Progenitor cell of endocrine pancreas (in vitro differentiated cells): ENCODE measurements around the gene SRP68. TPM values are rescaled to one million over a fixed set of nuclear protein-coding genes. Genes with fewer than 3 reads are reported as not detected.

Experiments used
- DNase-seq: peaks from one replicate; pipeline ENCODE4 v3.0.0; 2021; ENCODE audit warnings: low spot score; ENCODE audit not compliant: unreplicated experiment
- H3K27ac Mint-ChIP-seq: 2 replicates; pipeline ENCODE4 v1.8.0; 2021; ENCODE audit warnings: mild to moderate bottlenecking, moderate library complexity, mixed read lengths
- H3K27me3 Mint-ChIP-seq: 2 replicates; pipeline ENCODE4 v1.8.0; 2021; ENCODE audit warnings: mixed read lengths
- H3K36me3 Mint-ChIP-seq: 2 replicates; pipeline ENCODE4 v1.8.0; 2022; ENCODE audit warnings: mixed read lengths; ENCODE audit not compliant: insufficient read depth
- H3K4me1 Mint-ChIP-seq: 2 replicates; pipeline ENCODE4 v1.8.0; 2021; ENCODE audit warnings: low read depth, mixed read lengths
- H3K4me3 Mint-ChIP-seq: 2 replicates; pipeline ENCODE4 v1.8.0; 2021; ENCODE audit warnings: low read depth, mild to moderate bottlenecking, moderate library complexity, mixed read lengths
- H3K9me3 Mint-ChIP-seq: 2 replicates; pipeline ENCODE4 v1.8.0; 2021; ENCODE audit warnings: low read depth, mixed read lengths
- total RNA-seq: library from RNA; stranded (reverse); gene quantifications from 2 replicates; pipeline ENCODE4 v1.2.1, GENCODE V29; 2021
- TF ChIP-seq, protein P1 (sequence below): fragments of 200-600 bp; sonication (generic); IDR thresholded peaks from one replicate; pipeline ENCODE4 v1.5.0; 2021; ENCODE audit warnings: antibody characterized with exemption, mild to moderate bottlenecking; ENCODE audit not compliant: unreplicated experiment

The SRP68 gene
- total RNA-seq, 1 donor from 2014 or later = 74.9 TPM

DNA sequence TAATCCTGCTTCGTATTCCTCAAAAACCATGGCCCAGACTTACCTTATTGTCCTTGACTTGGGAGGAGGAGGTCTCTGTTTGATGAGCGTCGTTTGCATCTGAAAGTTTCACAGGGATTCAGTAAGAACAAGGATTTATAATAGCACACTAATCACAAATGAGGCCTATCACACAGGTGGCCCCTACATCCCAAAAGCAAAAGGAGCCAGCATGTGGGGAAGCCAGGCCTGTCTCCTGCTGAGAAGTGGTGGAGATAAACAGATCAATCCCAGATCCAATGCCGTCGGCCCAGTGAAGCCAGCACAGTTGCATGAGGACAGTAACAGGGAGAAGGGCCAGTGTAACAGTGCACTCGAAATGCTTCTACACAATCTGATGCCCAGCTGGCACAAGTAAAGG is 31.9 kb downstream of the SRP68 start:
- TF ChIP-seq, protein P1, sequence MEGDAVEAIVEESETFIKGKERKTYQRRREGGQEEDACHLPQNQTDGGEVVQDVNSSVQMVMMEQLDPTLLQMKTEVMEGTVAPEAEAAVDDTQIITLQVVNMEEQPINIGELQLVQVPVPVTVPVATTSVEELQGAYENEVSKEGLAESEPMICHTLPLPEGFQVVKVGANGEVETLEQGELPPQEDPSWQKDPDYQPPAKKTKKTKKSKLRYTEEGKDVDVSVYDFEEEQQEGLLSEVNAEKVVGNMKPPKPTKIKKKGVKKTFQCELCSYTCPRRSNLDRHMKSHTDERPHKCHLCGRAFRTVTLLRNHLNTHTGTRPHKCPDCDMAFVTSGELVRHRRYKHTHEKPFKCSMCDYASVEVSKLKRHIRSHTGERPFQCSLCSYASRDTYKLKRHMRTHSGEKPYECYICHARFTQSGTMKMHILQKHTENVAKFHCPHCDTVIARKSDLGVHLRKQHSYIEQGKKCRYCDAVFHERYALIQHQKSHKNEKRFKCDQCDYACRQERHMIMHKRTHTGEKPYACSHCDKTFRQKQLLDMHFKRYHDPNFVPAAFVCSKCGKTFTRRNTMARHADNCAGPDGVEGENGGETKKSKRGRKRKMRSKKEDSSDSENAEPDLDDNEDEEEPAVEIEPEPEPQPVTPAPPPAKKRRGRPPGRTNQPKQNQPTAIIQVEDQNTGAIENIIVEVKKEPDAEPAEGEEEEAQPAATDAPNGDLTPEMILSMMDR = no peak
- no peak overlapping the region for H3K27ac Mint-ChIP-seq
- H3K4me1 Mint-ChIP-seq = no peaks in the 10 kb centered on the region
- no peak overlapping the region for H3K4me3 Mint-ChIP-seq
- peaks cover 31% of the 10 kb centered on the region for H3K36me3 Mint-ChIP-seq
- no peaks in the 10 kb centered on the region for H3K27me3 Mint-ChIP-seq
- no peaks in the 10 kb centered on the region for H3K9me3 Mint-ChIP-seq
- no peak for DNase-seq

- Mint-ChIP-seq H3K27me3 (no peaks in the 10 kb centered on the region), H3K36me3 (peaks cover 24% of the 10 kb centered on the region), H3K27ac (no peak overlapping the region), H3K4me3 (no peak overlapping the region), H3K4me1 (no peaks in the 10 kb centered on the region), H3K9me3 (no peaks in the 10 kb centered on the region)
- no peak for DNase-seq
- TF ChIP-seq, protein P1 = no peak
Measured at GRCh38 chr17:76039121-76039520, 33.2 kb downstream of the SRP68 start.

GRCh38 chr17:76038050-76038449 is 34.3 kb downstream of the SRP68 start:
- no peak for DNase-seq
- Mint-ChIP-seq H3K27me3 (no peaks in the 10 kb centered on the region), H3K27ac (no peak overlapping the region), H3K4me3 (no peak overlapping the region), H3K36me3 (peaks cover 17% of the 10 kb centered on the region), H3K4me1 (no peaks in the 10 kb centered on the region), H3K9me3 (no peaks in the 10 kb centered on the region)
- TF ChIP-seq, protein P1 = no peak

DNA sequence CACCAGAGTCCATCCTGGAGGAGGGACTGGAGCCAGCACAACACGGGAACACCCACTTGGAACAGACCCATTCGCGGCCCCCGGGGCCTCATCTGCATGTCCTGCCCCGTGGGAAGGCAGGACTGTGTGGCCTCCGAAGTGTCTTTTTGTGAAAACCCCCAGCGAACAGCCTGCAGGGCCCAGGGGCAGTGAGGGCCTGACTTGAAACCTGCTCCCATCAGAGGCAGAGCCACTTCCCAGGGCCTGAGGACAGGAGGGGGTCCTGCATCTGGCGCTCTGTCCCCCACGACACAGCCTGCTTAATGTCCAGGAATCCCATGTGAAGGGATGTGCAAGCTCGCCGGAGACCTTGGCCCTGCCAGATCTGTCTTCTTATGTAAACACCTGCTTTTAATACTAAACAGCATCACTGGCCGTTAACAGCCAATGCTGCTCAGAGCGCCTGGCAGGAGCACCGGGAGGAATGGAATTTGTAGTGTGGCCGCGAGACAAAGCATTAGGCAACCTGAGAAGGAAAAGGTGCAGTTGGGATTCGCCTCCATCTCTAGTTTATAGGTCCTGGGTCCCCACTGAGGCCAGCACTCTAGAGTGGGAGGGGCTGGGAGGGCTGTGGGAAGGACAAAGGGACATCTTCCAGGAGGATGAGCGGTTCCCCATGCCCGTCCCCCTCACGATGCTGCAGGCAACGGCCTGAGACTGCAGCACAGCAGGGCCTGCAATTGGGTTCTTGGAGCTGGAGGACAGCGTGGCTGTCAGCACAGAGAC is 35.6 kb downstream of the SRP68 start:
- Mint-ChIP-seq H3K4me1 (no peaks in the 10 kb centered on the region), H3K27me3 (no peaks in the 10 kb centered on the region), H3K4me3 (no peak overlapping the region), H3K36me3 (peaks cover 17% of the 10 kb centered on the region), H3K27ac (peak overlapping the region; percentile 11), H3K9me3 (no peaks in the 10 kb centered on the region)
- TF ChIP-seq, protein P1 = no peak
- DNase-seq = no peak

DNA sequence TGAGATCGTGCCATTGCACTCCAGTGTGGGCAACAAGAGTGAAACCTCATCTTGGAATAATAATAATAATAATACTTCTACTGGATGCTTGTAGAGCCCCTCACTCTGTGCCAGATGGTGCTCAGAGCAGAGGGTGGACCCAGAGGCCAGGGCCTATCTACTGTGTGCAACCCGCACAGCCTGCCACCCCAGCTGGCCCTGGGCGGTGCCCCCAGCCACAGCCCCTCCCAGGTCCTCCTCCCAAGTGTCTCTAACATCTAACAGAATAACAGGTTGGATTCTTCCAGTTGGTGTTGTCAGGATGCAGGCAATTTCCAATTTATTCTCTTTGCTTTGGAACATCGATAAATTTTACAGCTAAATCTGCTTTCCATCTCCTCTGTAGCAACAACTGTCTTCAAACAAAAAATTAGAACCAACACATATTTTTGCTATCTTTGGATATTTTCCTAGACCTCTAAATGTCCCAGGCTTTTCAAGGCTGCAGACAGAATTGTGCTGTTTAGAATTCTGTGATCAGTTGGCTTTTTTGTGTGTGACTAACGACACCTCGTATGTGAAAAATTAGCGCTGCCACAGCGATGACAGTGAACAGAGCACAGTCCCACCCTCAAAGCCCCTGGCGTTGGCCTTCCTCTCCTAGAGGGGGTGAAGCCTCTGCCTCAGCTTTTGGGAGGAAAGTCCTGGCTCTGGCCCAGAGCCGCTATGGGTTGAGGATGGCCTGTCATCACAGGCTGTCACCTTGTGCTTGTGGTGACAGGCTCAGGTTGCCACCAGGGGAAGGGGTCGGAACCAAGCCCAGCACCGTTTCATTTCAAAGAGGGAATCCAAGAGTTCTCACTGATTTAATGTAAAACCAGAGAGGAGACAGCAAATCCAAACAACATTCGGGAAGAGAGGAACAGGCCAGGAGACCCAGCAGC is 37.6 kb downstream of the SRP68 start:
- Mint-ChIP-seq H3K4me3 (no peak overlapping the region), H3K36me3 (peaks cover 9% of the 10 kb centered on the region), H3K27ac (no peak overlapping the region), H3K27me3 (no peaks in the 10 kb centered on the region), H3K9me3 (no peaks in the 10 kb centered on the region), H3K4me1 (peaks cover 2% of the 10 kb centered on the region)
- TF ChIP-seq, protein P1 = no peak
- no peak for DNase-seq
